Activated CD8-positive, alpha-beta memory T cell treated with anti-CD3 and anti-CD28 coated beads, Interleukin-2, amount 50 U/mL, for 1 hour (primary cell): Measurements from ENCODE around the gene LMTK3.
"Not testable (repeated sequence)": the region's sequence is repeated elsewhere in the genome, so short reads cannot be mapped to it uniquely, and the experiment has no call there.

Source experiments
- DNase-seq: peaks from one replicate; pipeline ENCODE4 v3.0.0-alpha.2; 2020; ENCODE audit errors: extremely low read depth

The LMTK3 gene

DNA sequence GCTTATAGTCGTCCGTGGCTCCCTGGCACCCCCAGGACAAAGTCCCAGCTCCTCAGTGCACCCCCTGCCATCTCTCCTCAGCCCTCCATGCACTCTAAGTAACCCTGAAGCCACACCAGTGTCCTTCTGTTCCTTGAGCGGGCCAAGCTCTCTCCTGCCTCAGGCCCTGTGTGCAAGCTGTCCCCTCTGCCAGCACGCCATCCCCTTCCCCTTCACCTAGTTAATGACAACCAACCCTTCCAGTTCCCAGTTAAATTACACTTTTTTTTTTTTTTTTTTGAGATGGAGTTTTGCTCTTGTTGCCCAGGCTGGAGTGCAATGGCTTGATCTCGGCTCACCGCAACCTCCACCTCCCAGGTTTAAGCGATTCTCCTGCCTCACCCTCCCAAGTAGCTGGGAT is 23.2 kb downstream of the LMTK3 start:
- DNase-seq, result not testable (repeated sequence)

DNA sequence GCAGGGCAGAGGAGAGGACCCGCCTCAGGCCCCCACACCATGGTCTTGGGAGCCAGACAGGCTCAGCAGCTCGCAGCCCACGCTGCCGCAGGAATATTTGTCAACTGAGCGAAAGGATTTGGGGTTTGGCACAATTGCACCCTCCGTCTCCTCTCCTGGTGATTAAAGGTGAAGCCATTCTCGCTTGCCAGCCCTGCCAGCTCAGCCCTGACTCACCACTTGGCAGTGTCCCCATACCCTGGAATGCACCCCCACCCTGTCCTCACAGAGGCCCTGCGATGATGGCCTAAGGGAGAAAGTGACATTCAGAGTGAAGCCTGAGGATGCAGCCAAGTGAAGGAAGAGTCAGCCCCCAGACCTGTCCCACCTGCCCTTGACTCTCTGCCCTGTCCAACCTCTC is 23.7 kb downstream of the LMTK3 start:
- DNase-seq, result no peak

DNA sequence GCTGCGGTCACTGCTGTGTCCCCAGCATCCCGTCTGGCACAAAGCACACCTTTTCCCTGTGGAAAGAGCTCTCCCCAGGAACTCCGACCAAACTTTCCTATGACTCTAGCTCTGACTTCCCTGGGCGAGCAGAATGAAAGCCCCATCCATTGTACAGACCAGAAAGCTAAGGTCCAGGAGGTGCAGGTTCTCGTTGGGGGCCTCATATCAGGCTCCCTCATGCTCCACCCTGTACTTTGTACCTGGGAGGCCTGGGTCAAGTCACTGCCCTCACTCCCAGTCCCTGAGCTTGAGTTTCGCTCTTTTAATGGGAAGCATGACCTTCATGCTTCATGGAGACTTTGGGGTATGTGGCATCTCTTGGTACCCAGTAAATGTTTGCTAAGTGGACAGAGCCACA is 24.1 kb downstream of the LMTK3 start:
- DNase-seq, result no peak

DNA sequence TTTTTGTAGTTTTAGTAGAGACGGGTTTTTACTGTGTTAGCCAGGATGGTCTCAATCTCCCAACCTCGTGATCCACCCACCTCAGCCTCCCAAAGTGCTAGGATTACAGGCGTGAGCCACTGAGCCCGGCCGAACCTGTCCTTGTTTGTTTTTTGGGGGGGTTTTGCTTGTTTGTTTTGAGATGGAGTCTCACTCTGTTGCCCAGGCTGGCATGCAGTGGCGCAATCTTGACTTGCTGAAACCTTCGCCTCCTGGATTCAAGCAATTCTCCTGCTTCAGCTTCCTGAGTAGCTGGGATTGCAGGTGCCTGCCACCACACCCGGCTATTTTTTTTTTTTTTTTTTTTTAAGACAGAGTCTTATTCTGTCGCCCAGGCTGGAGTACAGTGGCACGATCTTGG is 24.9 kb downstream of the LMTK3 start:
- not testable (repeated sequence) for DNase-seq

DNA sequence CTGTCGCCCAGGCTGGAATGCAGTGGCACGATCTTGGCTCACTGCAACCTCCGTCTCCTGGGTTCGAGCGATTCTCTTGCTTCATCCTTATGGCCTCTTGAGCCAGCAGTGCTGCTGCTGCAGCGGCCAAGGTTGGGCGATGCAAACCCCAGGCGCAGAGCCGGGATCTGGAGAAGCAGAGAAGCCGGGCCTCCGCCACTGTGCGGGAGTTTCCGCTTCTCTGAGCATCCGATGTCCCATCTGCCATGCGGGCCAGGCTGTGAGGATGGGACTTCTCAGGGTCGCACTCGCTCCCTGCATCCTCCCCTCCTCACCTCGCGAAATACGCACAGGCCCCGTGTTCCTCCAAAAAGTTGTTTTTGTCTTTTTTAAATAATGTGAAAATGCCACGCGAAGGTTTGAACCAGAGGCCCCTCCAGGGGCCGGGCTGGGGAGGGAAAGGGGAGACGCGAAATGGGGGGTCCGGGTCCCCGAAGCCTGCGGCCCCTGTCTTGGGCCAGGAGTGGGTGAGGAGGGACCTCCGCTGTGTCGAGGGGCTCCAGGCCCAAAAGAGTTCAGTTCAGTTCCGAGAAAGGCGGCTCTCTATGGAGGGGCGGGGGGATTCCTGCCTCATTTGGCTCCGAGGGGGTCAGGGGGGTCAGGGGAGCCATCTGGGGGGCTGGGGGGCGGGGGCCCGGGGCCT is 26.6 kb downstream of the LMTK3 start:
- no peak for DNase-seq

DNA sequence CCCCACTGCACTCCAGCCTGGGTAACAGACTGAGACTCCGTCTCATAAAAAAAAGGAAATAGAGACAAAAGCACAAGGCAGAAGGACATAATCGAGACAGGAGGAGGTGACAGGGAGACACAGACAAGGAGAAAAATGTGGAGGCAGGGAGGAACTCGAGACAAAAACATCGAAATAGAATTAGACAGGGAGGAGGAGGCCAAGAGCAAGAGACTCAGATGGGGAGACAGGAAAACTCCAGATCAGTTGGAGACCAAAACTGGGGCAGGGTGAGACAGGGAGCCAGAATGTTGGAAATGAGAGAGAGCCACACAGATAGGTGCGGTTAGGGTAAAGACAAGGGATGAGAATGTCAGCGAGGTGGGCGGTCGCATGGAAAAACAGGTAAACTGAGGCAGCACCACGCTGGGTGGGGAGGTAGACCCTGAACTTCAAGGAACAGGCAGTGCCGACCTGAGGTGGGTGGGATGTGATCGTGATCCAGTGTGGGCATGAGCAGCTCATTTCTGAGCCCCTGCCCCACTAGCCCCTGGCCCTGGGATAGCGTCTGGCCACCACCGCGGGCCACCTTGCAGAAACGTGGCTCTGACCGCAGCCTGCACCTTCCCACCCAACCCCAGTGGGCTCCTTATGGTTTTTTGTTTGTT is 27.3 kb downstream of the LMTK3 start:
- no peak for DNase-seq

DNA sequence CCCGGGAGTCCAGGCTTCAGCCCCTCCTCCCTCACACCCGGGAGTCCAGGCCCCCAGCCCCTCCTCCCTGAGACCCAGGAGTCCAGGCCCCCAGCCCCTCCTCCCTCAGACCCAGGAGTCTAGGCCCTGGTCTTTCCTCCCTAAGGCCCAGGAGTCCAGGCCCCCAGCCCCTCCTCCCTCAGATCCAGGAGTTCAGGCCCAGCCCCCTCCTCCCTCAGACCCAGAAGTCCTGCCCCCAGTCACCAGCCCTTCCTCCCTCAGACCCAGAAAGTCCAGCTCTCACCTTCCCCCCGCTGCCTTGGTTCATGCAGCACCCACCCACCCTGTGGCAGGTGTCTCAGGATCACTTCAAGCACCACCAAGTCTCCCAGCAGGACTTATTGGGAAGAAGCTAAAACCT is 28.3 kb downstream of the LMTK3 start:
- DNase-seq, result no peak

DNA sequence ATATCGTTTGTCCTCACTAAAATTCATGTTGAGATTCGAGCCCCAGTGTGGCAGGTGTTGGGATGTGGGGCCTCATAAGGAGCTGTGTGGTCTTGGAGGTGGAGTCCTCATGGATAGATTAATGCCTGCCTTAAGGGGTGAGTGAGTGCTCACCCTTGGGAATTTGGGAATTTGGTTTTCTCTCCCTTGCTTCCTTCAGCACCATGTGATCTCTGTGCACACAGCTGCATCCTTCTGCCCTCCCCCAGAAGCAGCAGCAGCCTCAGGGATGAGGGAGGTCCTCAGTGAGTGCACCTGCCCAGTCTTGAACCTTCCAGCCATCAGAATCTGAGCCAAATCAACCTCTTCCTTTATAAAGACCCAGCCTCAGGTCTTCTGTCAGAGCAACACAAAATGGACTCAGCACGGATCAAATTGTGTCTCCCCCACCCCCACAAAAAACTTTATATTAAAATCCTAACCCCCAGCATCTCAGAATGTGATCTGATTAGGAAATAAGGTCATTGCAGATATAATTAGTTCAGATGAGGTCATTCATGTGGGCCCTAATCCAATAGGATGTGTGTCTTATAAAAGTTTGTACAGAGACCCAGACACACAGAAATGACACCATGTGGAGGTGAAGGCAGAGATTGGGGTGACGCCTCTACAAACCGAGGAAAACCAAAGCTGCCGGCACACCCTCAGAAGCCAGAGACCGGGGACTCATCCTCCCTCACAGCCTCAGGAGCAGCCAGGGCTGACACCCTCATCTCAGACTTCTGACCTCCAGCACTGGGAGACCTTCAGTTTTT is 29.6 kb downstream of the LMTK3 start:
- no peak for DNase-seq

DNA sequence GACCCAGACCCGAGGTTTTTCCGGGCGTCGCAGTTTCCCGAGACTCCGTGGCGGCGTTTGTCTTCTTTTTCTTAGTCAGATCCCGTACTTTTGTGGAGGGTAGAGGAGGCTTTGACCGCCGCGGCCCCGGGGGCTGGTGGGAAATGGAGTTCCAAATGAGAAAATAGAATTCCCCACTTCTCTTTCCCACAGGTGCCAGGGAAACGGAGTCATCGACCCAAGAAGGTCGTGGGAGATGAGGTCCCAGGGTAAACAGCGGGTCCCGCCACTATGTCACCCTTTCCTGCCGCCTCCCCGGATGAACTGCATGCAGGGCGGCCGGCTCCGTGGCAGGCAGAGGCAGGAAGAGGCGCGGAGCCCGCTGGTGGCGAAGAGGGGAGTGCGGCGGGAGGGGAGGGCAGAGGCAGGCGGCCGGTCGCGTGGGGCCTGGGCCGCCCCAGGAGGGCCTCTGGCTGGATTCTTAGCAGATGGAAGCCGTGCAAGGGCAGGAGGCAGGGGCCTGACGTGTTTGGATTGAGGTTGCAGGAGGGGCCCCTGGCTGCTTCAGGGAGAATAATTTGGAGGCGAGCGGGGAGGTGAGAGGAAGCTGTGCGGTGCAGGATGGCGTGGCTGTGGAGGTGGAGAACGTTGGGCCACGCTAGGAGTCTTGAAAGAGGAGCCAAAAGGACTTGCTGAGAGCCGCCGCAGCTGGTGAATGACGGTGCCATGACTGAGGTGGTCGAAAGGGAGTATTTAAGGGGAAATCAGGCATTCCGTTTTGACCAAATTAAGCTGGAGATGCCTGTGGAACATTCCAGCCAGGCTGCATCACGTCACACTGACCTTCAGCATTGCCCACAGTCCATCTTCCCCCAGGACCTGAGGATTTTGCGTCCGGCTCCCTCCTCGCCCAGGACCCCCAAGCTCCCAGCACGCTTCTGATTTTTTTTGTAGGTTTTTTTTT is 30.8 kb downstream of the LMTK3 start:
- DNase-seq, result no peak

DNA sequence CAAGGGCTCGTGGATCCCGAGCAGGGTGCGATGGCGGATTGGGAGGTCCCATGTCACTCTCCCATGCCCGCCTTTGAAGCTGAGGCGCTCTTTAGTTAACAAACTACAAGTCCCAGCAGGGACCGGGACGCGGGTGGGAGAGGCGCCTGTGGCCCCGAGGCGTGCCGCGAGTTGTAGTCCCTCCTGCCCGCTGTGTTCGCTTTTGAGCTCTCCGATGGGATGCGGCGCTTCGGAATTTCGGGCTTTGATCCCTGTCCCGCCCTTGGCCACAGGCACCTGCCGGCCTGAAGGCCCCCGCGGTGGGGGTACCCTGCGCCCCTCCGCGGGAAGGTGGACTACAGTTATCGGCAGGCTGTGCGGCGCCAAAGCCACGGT is 31.5 kb downstream of the LMTK3 start:
- no peak for DNase-seq

DNA sequence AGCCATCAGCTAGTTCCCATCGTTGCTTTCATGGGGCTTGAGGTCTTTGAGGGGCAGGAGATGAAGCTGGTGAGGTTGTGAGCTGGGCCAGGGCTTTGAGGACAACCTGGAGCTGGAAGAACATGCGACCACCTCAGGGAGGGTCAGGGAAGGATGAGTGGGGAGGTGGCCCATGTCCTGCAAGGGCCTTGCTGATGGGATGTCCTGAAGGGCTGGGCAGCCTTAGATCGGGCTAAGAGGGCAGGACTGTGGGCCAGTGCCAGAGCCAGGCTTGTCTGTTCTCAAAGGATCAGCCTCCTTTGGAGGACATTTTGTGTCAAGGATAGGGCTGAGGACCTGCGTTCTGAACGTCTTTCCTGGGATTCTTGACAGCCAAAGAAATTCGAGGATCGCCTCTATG is 31.9 kb downstream of the LMTK3 start:
- DNase-seq, result no peak

DNA sequence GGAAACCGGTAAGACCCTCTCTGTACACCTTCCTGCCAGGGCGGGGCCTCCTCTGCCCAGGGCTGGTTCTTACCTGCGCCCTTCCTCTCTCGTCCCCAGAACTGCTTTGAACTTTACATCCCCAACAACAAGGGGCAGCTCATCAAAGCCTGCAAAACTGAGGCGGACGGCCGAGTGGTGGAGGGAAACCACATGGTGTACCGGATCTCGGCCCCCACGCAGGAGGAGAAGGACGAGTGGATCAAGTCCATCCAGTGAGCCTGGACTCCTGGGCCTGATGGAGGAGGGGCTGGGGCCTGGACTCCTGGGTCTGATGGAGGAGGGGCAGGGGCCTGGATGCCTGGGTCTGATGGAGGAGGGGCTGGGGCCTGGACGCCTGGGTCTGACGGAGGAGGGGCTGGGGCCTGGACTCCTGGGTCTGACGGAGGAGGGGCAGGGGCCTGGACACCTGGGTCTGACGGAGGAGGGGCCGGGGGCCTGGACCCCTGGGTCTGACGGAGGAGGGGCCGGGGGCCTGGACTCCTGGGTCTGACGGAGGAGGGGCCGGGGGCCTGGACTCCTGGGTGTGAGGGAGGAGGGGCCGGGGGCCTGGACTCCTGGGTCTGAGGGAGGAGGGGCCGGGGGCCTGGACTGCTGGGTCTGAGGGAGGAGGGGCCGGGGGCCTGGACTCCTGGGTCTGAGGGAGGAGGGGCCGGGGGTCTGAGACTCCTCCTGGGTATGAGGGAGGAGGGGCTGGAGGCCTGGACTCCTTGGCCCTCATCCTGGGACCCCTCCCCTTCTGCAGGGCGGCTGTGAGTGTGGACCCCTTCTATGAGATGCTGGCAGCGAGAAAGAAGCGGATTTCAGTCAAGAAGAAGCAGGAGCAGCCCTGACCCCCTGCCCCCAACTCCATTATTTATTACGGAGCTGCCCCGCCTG is 33.0 kb downstream of the LMTK3 start:
- DNase-seq, result no peak

DNA sequence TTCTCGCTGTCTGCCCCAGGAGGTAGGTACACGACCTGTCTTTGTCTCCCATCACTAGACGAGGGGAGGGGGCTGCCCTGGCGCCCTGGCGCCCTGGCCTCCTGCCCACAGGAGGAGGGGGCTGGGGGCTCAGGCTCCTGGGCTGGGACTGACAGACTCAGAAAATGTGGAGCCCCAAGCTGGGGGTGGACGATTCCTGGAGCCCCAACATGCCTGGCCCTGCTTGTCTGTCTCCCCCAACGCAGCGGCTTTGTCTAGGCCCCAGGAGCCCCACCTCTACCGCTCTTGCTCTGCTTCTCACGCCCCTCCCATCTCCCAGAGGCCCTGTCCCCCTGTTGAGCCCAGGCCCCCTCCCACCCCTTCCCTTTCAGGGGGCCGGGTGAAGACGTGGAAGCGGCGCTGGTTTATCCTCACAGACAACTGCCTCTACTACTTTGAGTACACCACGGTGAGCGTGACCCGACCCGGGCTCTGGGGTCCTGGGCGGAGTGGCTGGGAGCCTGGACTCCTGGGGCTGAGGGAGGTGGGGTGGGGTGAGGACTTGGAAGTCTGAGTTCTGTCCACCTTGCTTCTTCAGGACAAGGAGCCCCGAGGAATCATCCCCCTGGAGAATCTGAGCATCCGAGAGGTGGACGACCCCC is 33.8 kb downstream of the LMTK3 start:
- DNase-seq, result no peak

DNA sequence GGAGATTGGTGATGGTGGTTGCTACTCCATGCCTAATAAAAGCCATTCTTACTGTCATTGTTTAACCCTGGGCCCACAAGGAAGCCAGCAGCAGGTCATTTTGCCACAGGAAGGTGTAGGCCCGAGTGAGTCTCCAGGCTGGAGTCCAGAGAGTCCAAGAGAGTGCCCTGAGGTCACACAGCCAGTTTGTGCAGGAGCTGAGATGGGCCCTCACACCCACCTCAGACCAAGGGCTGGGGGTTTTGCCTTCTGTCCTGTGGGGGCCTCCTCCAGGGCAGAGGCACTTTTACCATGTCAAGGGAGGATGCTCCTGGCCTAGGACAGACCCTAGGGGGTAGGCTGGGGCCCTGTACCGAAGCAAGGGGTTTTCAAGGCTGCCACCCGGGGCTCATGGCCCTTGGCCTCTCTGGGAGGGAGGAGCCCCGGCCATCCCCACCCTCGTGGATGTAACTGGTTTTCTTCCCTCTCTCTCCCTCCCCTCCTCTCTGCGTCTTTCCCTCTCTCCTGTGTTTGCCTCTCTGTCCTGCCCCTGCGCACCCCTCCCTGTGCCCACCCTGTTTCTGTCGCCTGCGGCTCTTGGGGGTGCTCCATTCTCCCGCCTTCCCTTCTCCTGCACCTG is 34.5 kb downstream of the LMTK3 start:
- DNase-seq, result no peak

DNA sequence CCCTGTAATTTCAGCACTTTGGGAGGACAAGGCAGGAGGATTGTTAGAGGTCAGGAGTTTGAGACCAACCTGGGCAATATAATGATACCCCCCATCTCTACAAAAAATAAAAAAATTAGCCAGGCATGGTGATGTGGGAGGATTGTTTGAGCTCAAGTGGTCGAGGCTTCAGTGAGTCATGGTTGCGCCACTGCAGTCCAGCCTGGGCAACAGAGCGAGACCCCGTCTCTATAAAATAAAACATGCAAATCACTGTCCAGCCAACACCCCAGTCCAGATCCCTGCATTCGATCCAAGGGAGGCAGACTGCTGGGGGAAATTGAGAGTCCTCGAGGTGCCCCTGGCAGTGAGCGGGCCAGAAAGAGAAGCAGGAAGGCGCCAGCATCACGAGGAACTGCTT is 35.5 kb downstream of the LMTK3 start:
- no peak for DNase-seq

DNA sequence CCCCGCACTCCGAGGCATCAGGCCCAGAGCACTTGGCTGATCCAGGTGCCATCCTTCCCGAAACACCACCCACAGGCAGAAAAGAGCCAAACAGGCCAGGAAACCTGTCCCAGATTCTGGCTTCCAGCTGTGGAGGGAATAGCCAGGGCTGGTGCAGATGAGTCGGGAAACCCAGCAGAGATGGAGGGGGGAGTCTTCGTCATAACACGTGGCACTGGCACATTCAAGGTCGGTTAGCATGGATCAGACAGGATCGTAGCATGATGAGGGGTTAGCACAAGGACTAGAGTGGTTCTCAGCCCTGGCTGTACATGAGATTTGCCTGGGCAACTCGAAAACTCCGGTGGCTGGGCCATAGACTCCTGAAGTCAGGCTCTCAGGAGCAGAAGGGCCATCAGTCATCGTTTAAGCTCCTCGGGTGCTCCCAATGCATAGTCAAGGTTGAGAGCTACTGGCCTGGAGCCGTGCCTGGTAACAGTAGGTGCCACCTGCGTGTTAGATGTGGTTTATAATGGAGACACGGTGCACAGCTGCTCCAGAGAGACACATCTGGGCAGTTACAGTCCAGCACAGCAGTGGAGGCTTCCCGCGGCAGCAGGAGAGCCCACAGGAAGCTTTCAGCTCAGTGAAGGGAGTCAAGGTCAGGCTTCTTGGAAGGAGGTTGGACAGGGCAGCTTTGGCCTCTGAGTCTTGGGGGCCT is 36.1 kb downstream of the LMTK3 start:
- no peak for DNase-seq

DNA sequence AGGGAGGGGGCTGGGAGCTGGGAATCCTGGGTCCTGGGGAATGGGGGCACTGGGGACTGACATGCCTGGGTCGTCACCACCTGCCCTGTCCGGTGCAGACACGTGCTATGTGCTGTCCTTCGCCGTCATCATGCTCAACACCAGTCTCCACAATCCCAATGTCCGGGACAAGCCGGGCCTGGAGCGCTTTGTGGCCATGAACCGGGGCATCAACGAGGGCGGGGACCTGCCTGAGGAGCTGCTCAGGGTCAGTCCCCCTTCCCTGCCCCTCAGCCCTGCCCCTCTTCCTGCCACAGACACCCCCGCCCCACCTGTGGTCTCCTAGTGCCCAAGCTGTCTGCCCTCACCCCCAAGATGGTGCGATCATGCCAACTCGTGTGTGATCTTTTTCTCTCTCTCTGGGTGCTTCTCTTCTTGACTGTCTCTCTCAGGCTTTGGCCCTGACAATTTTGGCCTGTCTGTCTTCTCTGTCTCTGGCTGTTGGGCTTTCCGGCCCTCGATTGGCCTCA is 37.5 kb downstream of the LMTK3 start:
- no peak for DNase-seq

DNA sequence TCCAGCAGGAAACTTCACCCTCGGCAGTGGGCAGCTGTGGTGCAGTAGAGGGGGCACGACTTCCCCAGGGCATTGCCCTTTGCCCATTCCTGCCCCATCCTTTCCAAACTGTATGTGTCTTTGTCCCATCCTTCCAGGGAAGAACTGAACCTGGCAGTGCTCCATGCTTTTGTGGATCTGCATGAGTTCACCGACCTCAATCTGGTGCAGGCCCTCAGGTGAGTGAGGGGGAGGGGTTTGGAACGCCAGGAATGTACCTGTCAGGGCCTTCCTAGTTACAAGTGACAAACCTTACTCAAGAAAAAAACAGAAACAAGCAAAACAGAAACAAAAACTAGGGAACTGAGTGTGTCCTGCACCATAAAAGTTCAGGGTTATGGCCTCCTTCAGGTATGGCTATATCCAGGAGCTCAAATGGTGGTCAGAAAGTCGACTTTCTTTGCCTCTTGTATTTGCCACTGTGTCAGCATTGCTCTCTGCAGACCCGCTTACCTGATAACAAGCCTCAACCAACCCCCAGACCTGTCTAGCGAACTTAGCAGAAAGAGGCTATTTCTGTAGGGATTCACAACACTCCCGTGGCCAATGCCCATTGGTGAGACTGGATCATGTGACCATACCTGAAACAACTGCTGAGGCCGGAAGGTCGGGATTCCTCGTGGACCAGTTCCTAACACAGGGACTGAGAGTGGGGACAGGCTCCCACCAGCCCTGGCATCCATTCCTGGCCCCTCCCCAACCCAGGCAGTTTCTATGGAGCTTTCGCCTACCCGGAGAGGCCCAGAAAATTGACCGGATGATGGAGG is 38.3 kb downstream of the LMTK3 start:
- DNase-seq, result no peak
